ENCODE results near the gene COMMD3.

COMMD3 gene

DNA sequence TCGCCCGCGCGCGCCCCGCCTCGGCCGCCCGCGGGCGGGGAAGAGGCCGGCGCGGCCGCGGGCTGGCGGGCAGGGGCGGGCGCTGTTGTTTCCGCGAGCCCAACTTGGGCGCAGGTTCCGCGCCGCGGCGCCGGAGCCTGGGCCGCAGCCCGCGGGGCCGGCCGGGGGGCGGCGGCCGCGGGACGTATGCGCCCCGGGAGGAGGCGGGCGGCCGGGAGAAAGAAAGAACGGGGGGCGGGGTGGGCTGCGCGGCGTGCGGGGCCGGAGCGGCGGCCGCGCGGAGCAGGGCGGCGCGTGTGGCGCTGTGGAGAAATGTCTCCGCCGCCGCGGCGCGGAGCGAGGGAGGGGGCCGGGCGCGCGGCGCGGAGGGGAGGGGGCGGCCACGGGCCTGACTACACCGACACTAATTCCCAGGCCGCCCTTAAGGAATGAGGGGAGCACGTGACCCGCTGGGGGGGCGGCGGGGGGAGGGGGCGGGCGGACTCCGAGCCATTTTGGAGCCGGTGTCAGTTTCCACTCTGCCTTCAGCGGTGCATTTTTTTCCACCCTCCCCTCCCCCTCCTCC lies 4.5 kb downstream of the COMMD3 start, which contains the start of gene BMI1:
Gene BMI1 (plus strand): TSS at position 509 of the 565 bp plus-strand sequence. CDS start 5,351 bp downstream, outside the sequence.
- peak; percentile 88 for DNase-seq

DNA sequence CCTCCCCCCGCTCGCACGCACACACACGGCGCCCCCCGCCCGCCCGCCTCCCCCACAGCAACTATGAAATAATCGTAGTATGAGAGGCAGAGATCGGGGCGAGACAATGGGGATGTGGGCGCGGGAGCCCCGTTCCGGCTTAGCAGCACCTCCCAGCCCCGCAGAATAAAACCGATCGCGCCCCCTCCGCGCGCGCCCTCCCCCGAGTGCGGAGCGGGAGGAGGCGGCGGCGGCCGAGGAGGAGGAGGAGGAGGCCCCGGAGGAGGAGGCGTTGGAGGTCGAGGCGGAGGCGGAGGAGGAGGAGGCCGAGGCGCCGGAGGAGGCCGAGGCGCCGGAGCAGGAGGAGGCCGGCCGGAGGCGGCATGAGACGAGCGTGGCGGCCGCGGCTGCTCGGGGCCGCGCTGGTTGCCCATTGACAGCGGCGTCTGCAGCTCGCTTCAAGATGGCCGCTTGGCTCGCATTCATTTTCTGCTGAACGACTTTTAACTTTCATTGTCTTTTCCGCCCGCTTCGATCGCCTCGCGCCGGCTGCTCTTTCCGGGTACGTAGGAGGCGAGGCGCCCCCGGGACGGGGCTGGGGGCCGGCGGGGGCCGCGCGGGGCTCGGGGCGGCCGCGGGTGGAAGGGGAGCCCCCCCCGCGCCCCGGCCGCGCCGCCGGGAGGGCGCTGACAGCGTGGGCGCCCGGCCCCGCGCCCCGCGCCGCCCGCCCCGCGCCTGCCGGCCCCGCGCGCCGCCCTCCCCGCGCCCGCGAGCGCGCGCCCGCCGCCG lies 5.2 kb downstream of the COMMD3 start:
- peak; percentile 87 for DNase-seq

- DNase-seq: peak; percentile 77
Observed at GRCh38 chr10:22321924-22322640, 5.9 kb downstream of the COMMD3 start.

DNA sequence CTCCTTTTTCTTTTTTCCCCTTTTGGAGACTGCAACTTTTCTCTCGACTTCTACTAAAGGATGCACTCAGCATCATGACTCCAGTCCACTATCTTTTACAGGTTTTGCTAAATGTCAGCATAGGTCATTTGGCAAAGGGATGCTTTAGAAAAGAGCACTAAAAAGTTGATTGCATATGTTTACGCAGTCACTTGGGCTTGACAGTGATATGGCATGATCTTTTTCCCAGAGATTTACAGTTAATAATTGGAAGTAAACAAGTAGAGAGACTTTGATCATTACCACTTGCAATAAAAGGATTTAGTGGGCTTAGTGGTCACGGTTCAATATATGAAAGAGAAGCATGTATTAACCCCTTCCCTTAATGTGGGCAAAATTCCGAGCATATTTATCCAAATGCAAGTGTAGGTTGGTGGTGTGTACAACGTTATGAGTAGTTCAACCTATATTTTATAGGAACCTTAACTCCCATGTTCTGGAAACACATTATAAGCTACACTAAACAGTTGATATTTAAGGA lies 6.5 kb downstream of the COMMD3 start:
- no peak for DNase-seq

DNA sequence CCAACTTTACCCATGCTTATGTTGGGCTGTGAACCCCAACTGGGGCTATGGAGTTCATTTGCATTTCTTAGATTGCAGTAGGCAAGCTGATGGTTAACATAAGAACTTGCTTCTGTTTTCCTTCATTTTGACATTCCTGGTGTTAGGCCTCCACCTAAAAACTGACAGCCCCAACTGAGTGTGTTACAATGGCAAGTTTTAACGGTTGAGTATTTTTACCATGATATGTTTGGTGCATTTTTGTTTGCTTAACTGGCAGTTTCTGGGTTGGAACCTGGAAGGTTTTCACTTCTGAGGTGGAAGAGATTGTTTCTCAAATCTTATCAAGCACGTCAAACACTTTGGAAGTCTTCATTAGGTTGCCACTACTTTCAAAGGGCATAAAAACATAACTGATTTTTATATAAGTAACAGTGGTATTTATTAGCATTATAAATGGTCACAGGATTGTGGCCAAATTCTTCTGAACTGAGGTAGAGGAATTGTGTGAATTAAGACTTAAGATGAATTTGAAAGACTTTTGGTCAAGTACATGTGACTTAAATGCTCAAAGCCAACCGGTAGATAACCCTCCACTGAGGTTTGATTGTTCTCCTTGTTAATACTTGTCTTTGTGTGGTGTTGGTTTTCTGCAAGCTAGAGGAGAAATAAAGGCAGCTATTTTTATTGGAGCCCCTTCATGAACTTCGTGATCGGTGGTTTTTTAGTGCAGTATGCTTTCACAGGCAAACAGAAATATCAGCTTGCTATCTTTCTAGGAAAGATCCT lies 7.5 kb downstream of the COMMD3 start:
- DNase-seq: no peak

DNA sequence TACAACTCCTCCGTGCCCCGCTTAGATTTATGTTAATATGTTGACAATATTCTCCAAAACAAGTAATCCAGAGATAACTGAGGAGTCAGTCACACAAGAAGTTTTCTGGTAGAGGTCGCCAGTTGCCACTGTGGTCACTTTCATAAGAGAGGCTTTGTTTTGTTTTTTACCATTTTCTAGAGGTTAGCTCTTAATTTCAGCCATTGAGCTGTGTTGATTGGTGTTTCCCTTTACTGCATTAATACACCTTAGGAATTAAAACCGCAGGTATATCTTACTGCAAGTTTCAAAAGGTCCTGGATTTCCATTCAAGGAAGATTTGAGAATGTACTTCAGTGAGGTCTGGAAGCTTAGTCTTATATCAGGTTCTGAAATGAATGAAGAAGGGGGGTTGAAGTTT lies 8.2 kb downstream of the COMMD3 start:
- no peak for DNase-seq

DNA sequence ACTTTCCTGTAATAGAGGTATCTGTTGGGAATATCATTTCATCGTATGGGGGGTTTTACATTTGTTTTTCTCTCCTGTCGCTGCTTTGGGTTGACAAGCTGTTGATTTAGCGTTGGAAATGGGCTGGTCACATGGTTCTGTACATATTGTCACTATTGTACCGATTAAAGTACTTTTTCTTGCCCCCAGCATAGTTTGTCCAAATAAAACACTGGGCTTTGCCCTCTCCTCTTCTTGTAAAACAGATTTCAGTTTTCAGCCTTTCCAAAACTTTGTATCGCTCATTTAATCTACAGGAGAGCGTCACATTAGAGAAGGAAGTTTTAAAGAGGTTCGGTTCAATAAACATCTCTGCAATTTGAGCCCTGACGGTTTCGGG lies 8.7 kb downstream of the COMMD3 start:
- no peak for DNase-seq

- peak; percentile 91 for DNase-seq
Observed at GRCh38 chr10:22325272-22326144, 9.3 kb downstream of the COMMD3 start.

DNA sequence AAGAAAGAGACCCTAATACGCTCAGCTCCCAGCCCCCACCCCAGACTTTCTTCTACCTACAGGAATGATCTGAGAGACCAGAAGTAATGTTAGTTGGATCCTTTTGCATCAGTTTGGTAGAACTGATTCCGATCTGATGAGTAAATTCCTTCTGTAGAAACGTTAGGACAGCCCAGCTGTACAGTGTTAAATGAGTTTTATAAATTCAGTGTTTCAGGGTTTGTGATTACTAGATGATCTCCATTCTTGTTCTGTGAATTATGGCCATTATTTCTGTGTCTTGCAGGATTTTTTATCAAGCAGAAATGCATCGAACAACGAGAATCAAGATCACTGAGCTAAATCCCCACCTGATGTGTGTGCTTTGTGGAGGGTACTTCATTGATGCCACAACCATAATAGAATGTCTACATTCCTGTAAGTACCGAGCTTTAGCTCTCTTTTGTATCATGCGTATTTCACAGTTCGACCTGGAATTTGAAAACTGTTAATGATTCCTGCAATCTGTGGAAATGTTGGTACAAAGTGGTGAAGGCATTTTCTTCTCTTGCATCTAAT lies 10.0 kb downstream of the COMMD3 start:
- no peak for DNase-seq

- no peak for DNase-seq
Observed at GRCh38 chr10:22329150-22329549, 13.0 kb downstream of the COMMD3 start.

DNA sequence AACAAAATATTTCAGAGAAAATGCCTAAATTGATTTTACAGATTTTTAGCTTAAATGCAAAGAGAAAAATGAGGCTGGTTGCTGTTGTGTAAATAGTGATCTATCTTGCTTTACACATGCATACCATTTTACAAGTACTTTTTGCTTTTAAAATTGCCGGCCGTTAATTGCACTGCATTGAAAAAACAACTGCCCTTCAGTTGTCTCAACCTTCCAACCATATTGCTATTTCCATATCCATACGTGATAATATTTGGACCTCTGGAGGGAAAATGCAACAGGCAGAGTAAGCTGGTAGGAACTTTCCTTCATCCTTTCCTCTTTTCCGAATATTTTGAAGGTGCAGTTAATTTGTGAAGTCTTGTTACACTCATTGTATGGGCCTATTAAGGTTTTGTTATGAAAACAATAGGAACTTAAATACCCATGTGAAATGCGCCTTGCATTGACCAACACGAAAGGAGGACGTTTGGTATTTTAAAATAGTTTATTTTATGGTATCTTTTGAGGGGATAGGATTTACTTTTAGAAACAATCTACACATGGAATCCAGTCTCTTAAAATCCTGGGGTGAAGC lies 16.0 kb downstream of the COMMD3 start:
- no peak for DNase-seq

DNA sequence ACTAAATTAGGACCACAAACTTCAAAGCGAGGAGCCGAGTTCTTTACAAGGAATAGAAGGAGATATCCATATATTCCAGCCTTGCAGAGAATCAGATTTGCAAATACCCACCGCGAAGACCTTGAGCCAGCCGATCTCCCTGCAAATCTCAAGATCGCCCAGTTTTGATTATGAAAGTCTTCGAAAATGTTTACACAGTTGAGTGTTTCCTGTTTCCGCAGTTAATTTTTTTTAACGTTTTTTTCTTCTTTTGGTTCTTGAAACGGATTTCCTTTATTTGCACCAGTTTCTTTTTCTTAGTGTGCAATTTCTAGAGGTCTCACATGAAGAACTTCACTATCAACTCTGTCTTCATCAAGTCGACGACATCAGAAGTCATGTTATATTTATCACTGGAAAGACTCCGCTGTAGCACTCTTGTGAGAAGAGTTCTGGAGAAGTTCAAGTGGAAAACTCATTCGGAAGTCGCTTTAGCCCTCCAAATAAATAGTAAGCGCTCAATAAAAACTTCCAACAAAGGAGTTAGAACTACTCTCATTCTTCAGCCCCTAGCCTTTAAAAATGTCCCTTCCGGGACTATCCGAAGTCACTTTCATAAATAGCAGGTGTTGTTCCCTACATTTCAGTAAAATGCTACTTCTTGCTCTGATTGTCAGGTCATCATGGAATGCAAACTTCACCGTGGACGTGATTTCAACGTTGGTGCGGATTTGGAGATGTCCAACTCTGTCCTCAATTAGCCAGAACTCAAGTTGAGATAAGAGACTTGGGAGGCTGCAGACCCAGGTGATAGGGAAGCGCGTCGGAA lies 17.2 kb downstream of the COMMD3 start:
- peak; percentile 67 for DNase-seq

DNA sequence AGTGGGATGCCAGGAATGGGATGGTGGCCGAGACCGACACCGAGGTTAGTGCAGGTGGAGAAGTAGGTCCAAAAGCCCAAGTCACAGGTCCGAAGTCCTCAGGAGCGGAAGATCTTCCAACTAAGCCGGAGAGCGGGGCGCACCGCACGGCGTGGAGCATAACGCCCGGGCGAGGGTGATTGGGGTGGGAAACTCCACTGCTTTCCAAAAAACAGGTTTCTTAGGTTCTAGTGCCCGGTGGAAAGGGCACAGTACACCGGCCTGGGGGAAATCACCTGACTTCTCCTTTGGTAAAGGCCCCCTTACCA lies 17.7 kb downstream of the COMMD3 start:
- DNase-seq: no peak

- peak; percentile 61 for DNase-seq
Observed at GRCh38 chr10:22334414-22335172, 18.4 kb downstream of the COMMD3 start.

DNA sequence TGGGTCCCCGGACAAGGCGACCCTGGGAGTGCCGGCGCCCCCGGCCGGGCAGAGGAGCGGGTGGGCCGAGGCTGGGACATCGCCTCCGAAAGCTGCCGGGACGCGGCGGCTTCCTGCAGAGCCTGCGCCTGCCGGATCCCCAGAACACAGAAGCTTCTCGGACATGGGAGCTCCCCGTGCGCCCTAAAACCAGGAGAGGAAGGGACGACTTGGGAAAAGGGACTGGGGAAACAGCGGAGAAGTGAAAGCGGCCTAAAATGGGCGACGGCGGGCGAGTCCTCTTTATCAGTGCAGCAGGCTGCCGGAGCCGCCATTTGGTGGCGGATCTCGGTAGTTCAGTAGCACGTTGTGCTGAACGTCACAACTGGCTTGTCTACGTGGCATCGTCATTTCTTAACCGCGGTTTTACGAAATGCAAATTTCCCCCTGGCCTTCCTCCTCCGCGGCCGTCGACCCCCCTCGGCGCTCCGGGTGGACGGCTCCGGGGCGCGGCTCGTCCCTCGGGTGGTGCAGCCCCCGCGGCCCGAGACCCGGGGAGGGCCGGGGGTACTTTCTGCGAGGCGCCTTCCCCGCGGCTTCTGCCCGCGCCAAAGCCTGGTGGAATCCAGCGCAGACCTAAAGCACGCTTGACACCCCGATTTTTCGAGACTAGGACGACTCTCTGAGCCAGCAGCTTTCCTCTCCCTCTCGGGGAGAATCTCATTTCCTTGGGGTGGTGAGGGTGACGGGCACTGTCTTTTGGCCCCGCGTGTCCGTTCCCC lies 19.2 kb downstream of the COMMD3 start:
- peak; percentile 88 for DNase-seq

GRCh38 chr10:22338185-22338900 lies 22.2 kb downstream of the COMMD3 start:
- DNase-seq: no peak

- no peak for DNase-seq
Observed at GRCh38 chr10:22338931-22339330, 22.7 kb downstream of the COMMD3 start.

DNA sequence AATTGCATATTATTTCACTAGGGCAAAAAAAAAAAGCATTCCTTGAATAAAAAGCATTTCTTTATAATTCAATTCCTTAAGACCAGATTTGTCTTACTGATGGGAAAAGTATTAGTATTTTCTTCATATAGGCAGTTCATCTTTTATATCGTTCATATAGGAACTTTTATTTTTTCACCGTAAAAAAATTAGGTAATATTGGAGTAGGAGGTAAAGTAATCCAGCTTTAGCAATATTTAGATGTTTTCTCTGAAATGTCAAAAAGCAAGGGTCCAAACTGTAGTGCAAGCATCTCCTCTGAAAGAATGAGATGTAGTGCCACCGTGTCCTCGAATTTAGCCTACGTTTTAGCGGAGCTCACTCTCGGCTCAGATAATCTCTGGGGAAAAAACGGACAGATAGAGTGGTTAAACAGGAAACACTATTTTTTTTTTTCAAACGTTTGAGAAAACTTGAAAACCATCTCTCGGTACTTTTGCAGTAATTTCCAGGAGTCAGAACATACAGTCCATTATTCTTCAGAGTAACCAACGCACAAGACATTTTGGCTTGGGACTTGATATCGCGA lies 23.7 kb downstream of the COMMD3 start:
- DNase-seq: no peak

All from activated effector memory CD4-positive, alpha-beta T cell treated with anti-CD3 and anti-CD28 coated beads, Interleukin-2, amount 50 U/mL, for 16 hours (primary cell).